ENCODE results near the gene COL6A2.

Gene COL6A2

DNA sequence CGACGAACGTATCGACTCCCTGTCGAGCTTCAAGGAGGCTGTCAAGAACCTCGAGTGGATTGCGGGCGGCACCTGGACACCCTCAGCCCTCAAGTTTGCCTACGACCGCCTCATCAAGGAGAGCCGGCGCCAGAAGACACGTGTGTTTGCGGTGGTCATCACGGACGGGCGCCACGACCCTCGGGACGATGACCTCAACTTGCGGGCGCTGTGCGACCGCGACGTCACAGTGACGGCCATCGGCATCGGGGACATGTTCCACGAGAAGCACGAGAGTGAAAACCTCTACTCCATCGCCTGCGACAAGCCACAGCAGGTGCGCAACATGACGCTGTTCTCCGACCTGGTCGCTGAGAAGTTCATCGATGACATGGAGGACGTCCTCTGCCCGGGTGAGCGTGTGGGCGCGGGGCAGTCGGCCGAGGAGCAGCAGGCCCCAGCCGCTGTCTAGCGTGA is 28.0 kb downstream of the COL6A2 start:
- Histone ChIP-seq H3K9me3 (ENCODE audit: severe bottlenecking) (no peaks in the 10 kb centered on the region), H3K4me3 (ENCODE audit: severe bottlenecking) (no peak overlapping the region), H3K4me1 (ENCODE audit: insufficient read depth, poor library complexity, severe bottlenecking) (peaks cover 3% of the 10 kb centered on the region), H3K36me3 (ENCODE audit: low read depth) (no peaks in the 10 kb centered on the region), H3K27ac (ENCODE audit: poor library complexity, severe bottlenecking) (no peak overlapping the region), H3K27me3 (ENCODE audit: insufficient read depth, poor library complexity, severe bottlenecking) (no peaks in the 10 kb centered on the region)
- TF ChIP-seq CTCF (IDR thresholded peaks at IDR 0.05; ENCODE audit: poor library complexity, severe bottlenecking): no peak
- peak; percentile 66 for DNase-seq (ENCODE audit: low spot score)
- ATAC-seq (ENCODE audit: low read depth): no peak

GRCh38 chr21:46126309-46127238 is 28.7 kb downstream of the COL6A2 start:
- Histone ChIP-seq H3K4me1 (ENCODE audit: insufficient read depth, poor library complexity, severe bottlenecking) (peaks cover 3% of the 10 kb centered on the region), H3K27me3 (ENCODE audit: insufficient read depth, poor library complexity, severe bottlenecking) (no peaks in the 10 kb centered on the region), H3K27ac (ENCODE audit: poor library complexity, severe bottlenecking) (no peak overlapping the region), H3K4me3 (ENCODE audit: severe bottlenecking) (no peak overlapping the region), H3K36me3 (ENCODE audit: low read depth) (no peaks in the 10 kb centered on the region), H3K9me3 (ENCODE audit: severe bottlenecking) (no peaks in the 10 kb centered on the region)
- DNase-seq (ENCODE audit: low spot score) (peak; percentile 48), ATAC-seq (ENCODE audit: low read depth) (no peak)
- TF ChIP-seq CTCF (IDR thresholded peaks at IDR 0.05; ENCODE audit: poor library complexity, severe bottlenecking): no peak

- Histone ChIP-seq H3K4me3 (ENCODE audit: severe bottlenecking) (no peak overlapping the region), H3K27me3 (ENCODE audit: insufficient read depth, poor library complexity, severe bottlenecking) (no peaks in the 10 kb centered on the region), H3K36me3 (ENCODE audit: low read depth) (no peaks in the 10 kb centered on the region), H3K27ac (ENCODE audit: poor library complexity, severe bottlenecking) (no peak overlapping the region), H3K4me1 (ENCODE audit: insufficient read depth, poor library complexity, severe bottlenecking) (no peaks in the 10 kb centered on the region), H3K9me3 (ENCODE audit: severe bottlenecking) (no peaks in the 10 kb centered on the region)
- ATAC-seq (ENCODE audit: low read depth) (no peak), DNase-seq (ENCODE audit: low spot score) (peak; percentile 55)
- TF ChIP-seq CTCF (IDR thresholded peaks at IDR 0.05; ENCODE audit: poor library complexity, severe bottlenecking): no peak
These were observed 29.6 kb downstream of the COL6A2 start for GRCh38 chr21:46127239-46128105.

GRCh38 chr21:46128106-46128932 is 30.4 kb downstream of the COL6A2 start:
- Histone ChIP-seq H3K9me3 (ENCODE audit: severe bottlenecking) (no peaks in the 10 kb centered on the region), H3K27ac (ENCODE audit: poor library complexity, severe bottlenecking) (no peak overlapping the region), H3K4me1 (ENCODE audit: insufficient read depth, poor library complexity, severe bottlenecking) (no peaks in the 10 kb centered on the region), H3K4me3 (ENCODE audit: severe bottlenecking) (no peak overlapping the region), H3K27me3 (ENCODE audit: insufficient read depth, poor library complexity, severe bottlenecking) (no peaks in the 10 kb centered on the region), H3K36me3 (ENCODE audit: low read depth) (no peaks in the 10 kb centered on the region)
- no peak for ATAC-seq (ENCODE audit: low read depth)
- DNase-seq (ENCODE audit: low spot score): peak; percentile 44
- TF ChIP-seq CTCF (IDR thresholded peaks at IDR 0.05; ENCODE audit: poor library complexity, severe bottlenecking): no peak

Data from RWPE2 (cell line).